SU-DHL-6 (cell line): ENCODE data around the gene SLC2A4RG.

Source experiments
- H2AFZ ChIP-seq: fragments of 200-600 bp; sonication (generic); 2 replicates; pipeline ENCODE4 v1.6.1; 2014; ENCODE audit warnings: low read depth, mild to moderate bottlenecking, moderate library complexity, mixed read lengths, antibody characterized with exemption, low read length; ENCODE audit not compliant: severe bottlenecking
- H3F3A ChIP-seq: fragments of 200-600 bp; shearing (Covaris generic); 2 replicates; pipeline ENCODE4 v1.6.0; 2016; ENCODE audit warnings: antibody characterized with exemption, mild to moderate bottlenecking; ENCODE audit not compliant: insufficient read depth
- H3K27ac ChIP-seq: fragments of 200-600 bp; sonication (generic); 2 replicates; pipeline ENCODE4 v1.5.1; 2016; ENCODE audit warnings: low read depth, mild to moderate bottlenecking, low read length, moderate library complexity, mixed read lengths
- H3K27me3 ChIP-seq: fragments of 200-600 bp; sonication (generic), shearing (Covaris generic); 2 replicates; pipeline ENCODE4 v1.6.0; 2014; ENCODE audit warnings: mild to moderate bottlenecking, low read length
- H3K36me3 ChIP-seq: fragments of 200-600 bp; sonication (generic); 2 replicates; pipeline ENCODE4 v1.6.1; 2014; ENCODE audit warnings: mild to moderate bottlenecking, low read length, mixed read lengths
- H3K4me2 ChIP-seq: fragments of 300-600, 200-600 bp; shearing (Covaris generic), sonication (generic); 2 replicates; pipeline ENCODE4 v1.6.0; 2014; ENCODE audit warnings: low read length, low read depth, mild to moderate bottlenecking; ENCODE audit not compliant: poor library complexity, severe bottlenecking
- H3K4me3 ChIP-seq: fragments of 200-600 bp; sonication (generic); 2 replicates; pipeline ENCODE4 v1.5.1; 2014; ENCODE audit warnings: antibody characterized with exemption, low read length, mild to moderate bottlenecking, mixed read lengths; ENCODE audit not compliant: insufficient read depth, poor library complexity, severe bottlenecking
- H3K79me2 ChIP-seq: fragments of 200-600 bp; sonication (generic); 2 replicates; pipeline ENCODE4 v1.6.1; 2014; ENCODE audit warnings: mild to moderate bottlenecking, low read length, moderate library complexity; ENCODE audit not compliant: insufficient read depth
- H3K9ac ChIP-seq: fragments of 200-600 bp; sonication (generic); 2 replicates; pipeline ENCODE4 v1.7.0; 2014; ENCODE audit warnings: mild to moderate bottlenecking, low read length
- H3K9me2 ChIP-seq: fragments of 200-600 bp; sonication (generic); replicated peaks from 2 replicates; pipeline ENCODE4 v1.6.1; 2014; ENCODE audit warnings: low read length; ENCODE audit not compliant: insufficient read depth
- H3K9me3 ChIP-seq: fragments of 200-600 bp; sonication (generic); 2 replicates; pipeline ENCODE4 v1.6.1; 2014; ENCODE audit warnings: low read length, mixed read lengths; ENCODE audit not compliant: insufficient read depth
- H4K20me1 ChIP-seq: fragments of 200-600 bp; sonication (generic); 2 replicates; pipeline ENCODE4 v1.6.1; 2014; ENCODE audit warnings: low read depth, mild to moderate bottlenecking, antibody characterized with exemption, low read length, moderate library complexity, mixed read lengths
- CTCF ChIP-seq: fragments of 200-600 bp; sonication (generic); IDR thresholded peaks from one replicate; pipeline ENCODE4 v1.5.1; 2017; ENCODE audit warnings: antibody characterized with exemption, mild to moderate bottlenecking, low read length, moderate library complexity; ENCODE audit not compliant: insufficient read depth, poor library complexity, severe bottlenecking
- EZH2phosphoT487 ChIP-seq: fragments of 200-600 bp; sonication (generic), shearing (Covaris generic); conservative IDR thresholded peaks from 2 replicates; pipeline ENCODE4 v1.6.1; 2018; ENCODE audit warnings: mild to moderate bottlenecking, antibody characterized with exemption, low read length, moderate library complexity, mixed read lengths

The SLC2A4RG gene

GRCh38 chr20:63706027-63706695 is 33.4 kb upstream of the SLC2A4RG start:
- Histone ChIP-seq H3K79me2 (peaks cover 43% of the 10 kb centered on the region), H3K4me3 (peak overlapping the region; percentile 79), H3K36me3 (peaks cover 3% of the 10 kb centered on the region; the same call in 1 of the 2 replicates), H4K20me1 (0 out of 2 replicates have a peak, but pooled peaks cover 4% of the 10 kb centered on the region), H3K27me3 (no peaks in the 10 kb centered on the region), H3K27ac (no peak overlapping the region), H3K9ac (peak overlapping the region; percentile 89), H3K9me3 (no peaks in the 10 kb centered on the region), H2AFZ (no peak overlapping the region), H3K4me2 (peak overlapping the region; percentile 68), H3K9me2 (no peaks in the 10 kb centered on the region), H3F3A (0 out of 2 replicates have a peak, but pooled peaks cover 4% of the 10 kb centered on the region)
- TF ChIP-seq EZH2phosphoT487: no peak
- no peak for TF ChIP-seq CTCF

GRCh38 chr20:63706852-63707557 is 32.6 kb upstream of the SLC2A4RG start:
- Histone ChIP-seq H3F3A (0 out of 2 replicates have a peak, but pooled peaks cover 4% of the 10 kb centered on the region), H2AFZ (peak overlapping the region; percentile 34), H3K9ac (peak overlapping the region; percentile 89), H3K36me3 (peaks cover 11% of the 10 kb centered on the region), H3K4me2 (peak overlapping the region; percentile 68), H3K4me3 (peak overlapping the region; percentile 79), H3K27me3 (no peaks in the 10 kb centered on the region), H4K20me1 (0 out of 2 replicates have a peak, but pooled peaks cover 4% of the 10 kb centered on the region), H3K27ac (peak overlapping the region; percentile 38), H3K9me3 (no peaks in the 10 kb centered on the region), H3K79me2 (peaks cover 51% of the 10 kb centered on the region), H3K9me2 (no peaks in the 10 kb centered on the region)
- TF ChIP-seq EZH2phosphoT487 (no peak), CTCF (peak; percentile 81)

GRCh38 chr20:63707558-63708300 is 31.8 kb upstream of the SLC2A4RG start, which contains the start of the genes ARFRP1 and ZGPAT:
TSS of gene ARFRP1 (minus strand) at chr20:63707976. CDS start at chr20:63707091, 885 bp downstream.
TSS of gene ZGPAT (plus strand) at chr20:63708039. CDS start at chr20:63708581, 542 bp downstream.
- H3K79me2 ChIP-seq: peaks cover 56% of the 10 kb centered on the region
- no peaks in the 10 kb centered on the region for H3K9me3 ChIP-seq
- no peaks in the 10 kb centered on the region for H3K9me2 ChIP-seq
- peaks cover 15% of the 10 kb centered on the region for H3K36me3 ChIP-seq
- H3K4me3 ChIP-seq: peak within 1 kb of the TSS; percentile 79
- H4K20me1 ChIP-seq: 0 out of 2 replicates have a peak, but pooled peaks cover 4% of the 10 kb centered on the region
- H3K9ac ChIP-seq: peak within 1 kb of the TSS; percentile 89
- 0 out of 2 replicates have a peak, but pooled peaks cover 4% of the 10 kb centered on the region for H3F3A ChIP-seq
- H3K27me3 ChIP-seq: no peaks in the 10 kb centered on the region
- peak within 1 kb of the TSS; percentile 34 for H2AFZ ChIP-seq
- peak within 1 kb of the TSS; percentile 38 for H3K27ac ChIP-seq
- peak within 1 kb of the TSS; percentile 68 for H3K4me2 ChIP-seq
- no peak for TF ChIP-seq EZH2phosphoT487
- no peak for TF ChIP-seq CTCF
